ENCODE measurements around the gene SLC24A5.

The SLC24A5 gene

DNA sequence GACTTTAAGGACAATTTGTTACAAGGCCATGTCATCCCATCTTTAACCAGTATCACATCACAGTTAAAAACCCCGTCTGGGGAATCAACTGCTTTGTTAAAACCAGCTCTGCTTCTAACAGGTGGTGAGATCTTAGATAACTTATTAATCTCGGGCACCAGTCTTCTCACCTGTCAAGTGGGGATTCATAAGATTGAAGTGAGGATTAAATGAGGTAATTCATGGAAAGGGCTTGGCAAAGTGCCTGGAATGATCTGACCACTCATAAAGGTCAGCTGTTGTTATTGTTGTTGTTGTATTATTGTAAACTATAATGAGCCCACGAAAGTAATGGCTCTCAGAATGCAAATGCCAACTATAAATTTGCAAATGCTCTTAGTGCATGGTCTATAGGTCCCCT, 30.1 kb upstream of the SLC24A5 start:
- Histone ChIP-seq H3K9me3 (ENCODE audit: insufficient read depth, low read depth, low read length) (peaks cover 21% of the 10 kb centered on the region), H3K36me3 (ENCODE audit: insufficient read depth, low read depth, low read length) (no peaks in the 10 kb centered on the region), H3K27ac (ENCODE audit: low read length) (no peak overlapping the region), H3K4me1 (ENCODE audit: insufficient read depth, low read length) (no peaks in the 10 kb centered on the region), H3K9ac (ENCODE audit: low read depth, low read length) (no peak overlapping the region), H3K4me3 (ENCODE audit: low read length) (no peak overlapping the region), H3K27me3 (ENCODE audit: insufficient read depth, low read length) (no peaks in the 10 kb centered on the region)

GRCh38 chr15:48091522-48091921, 29.3 kb upstream of the SLC24A5 start:
- Histone ChIP-seq H3K4me3 (ENCODE audit: low read length) (no peak overlapping the region), H3K27me3 (ENCODE audit: insufficient read depth, low read length) (no peaks in the 10 kb centered on the region), H3K4me1 (ENCODE audit: insufficient read depth, low read length) (no peaks in the 10 kb centered on the region)

DNA sequence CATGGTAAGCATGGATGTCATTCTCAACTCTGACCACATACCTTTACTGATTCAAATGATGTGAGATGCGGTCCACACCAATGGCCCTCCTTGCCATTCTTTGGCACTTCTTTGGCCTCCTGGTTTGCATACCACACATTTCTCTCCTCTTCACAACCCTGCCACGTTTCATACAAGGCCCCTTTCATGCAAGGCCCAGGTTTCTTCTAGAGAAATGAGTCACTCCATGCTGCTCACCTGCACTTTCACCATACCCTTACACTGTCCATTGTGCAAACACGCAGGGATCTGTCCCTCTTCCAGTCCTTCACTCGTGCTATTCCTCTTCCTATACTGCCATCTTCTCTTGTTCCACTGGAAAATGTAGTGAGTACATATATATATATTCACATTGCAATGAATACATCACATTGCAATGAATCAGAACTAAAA, 24.4 kb upstream of the SLC24A5 start:
- Histone ChIP-seq H3K9ac (ENCODE audit: low read depth, low read length) (no peak overlapping the region), H3K9me3 (ENCODE audit: insufficient read depth, low read depth, low read length) (no peaks in the 10 kb centered on the region)

More at GRCh38 chr15:48091522-48091921, 29.3 kb upstream of the SLC24A5 start:
- Histone ChIP-seq H3K9ac (ENCODE audit: low read depth, low read length) (no peak overlapping the region), H3K9me3 (ENCODE audit: insufficient read depth, low read depth, low read length) (peaks cover 21% of the 10 kb centered on the region), H3K27ac (ENCODE audit: low read length) (no peak overlapping the region), H3K36me3 (ENCODE audit: insufficient read depth, low read depth, low read length) (no peaks in the 10 kb centered on the region)

DNA sequence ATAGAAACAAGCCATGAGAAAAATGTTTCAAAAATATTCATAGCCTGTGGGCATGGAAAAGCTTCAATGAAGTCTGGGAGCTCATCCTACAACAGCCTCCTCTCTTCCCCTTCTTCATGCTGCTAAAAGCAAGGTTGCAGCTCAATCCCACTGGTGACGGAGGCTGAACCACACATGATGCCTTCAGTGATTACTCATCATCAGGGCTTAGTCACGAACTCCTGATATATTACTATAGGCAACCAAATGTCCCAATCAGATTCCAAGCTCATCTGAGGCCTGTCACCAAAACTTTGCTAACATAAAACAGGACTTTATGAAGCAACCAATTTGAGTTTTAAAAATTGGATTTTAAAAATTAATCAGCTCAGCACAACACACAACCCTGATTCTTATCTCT, 24.0 kb upstream of the SLC24A5 start:
- no peaks in the 10 kb centered on the region for H3K27me3 ChIP-seq (ENCODE audit: insufficient read depth, low read length)
- no peaks in the 10 kb centered on the region for H3K36me3 ChIP-seq (ENCODE audit: insufficient read depth, low read depth, low read length)
- H3K4me1 ChIP-seq (ENCODE audit: insufficient read depth, low read length) = no peaks in the 10 kb centered on the region
- H3K9me3 ChIP-seq (ENCODE audit: insufficient read depth, low read depth, low read length) = no peaks in the 10 kb centered on the region
- H3K27ac ChIP-seq (ENCODE audit: low read length) = no peak overlapping the region
- H3K4me3 ChIP-seq (ENCODE audit: low read length) = no peak overlapping the region
- no peak overlapping the region for H3K9ac ChIP-seq (ENCODE audit: low read depth, low read length)

More for the DNA sequence above, 24.4 kb upstream of the SLC24A5 start:
- Histone ChIP-seq H3K27ac (ENCODE audit: low read length) (no peak overlapping the region), H3K27me3 (ENCODE audit: insufficient read depth, low read length) (no peaks in the 10 kb centered on the region), H3K36me3 (ENCODE audit: insufficient read depth, low read depth, low read length) (no peaks in the 10 kb centered on the region), H3K4me1 (ENCODE audit: insufficient read depth, low read length) (no peaks in the 10 kb centered on the region), H3K4me3 (ENCODE audit: low read length) (no peak overlapping the region)

GRCh38 chr15:48097264-48097663, 23.5 kb upstream of the SLC24A5 start:
- Histone ChIP-seq H3K27ac (ENCODE audit: low read length) (no peak overlapping the region), H3K9ac (ENCODE audit: low read depth, low read length) (no peak overlapping the region), H3K4me3 (ENCODE audit: low read length) (no peak overlapping the region), H3K4me1 (ENCODE audit: insufficient read depth, low read length) (no peaks in the 10 kb centered on the region), H3K36me3 (ENCODE audit: insufficient read depth, low read depth, low read length) (no peaks in the 10 kb centered on the region), H3K9me3 (ENCODE audit: insufficient read depth, low read depth, low read length) (no peaks in the 10 kb centered on the region), H3K27me3 (ENCODE audit: insufficient read depth, low read length) (no peaks in the 10 kb centered on the region)

GRCh38 chr15:48101376-48101961, 19.3 kb upstream of the SLC24A5 start:
- Histone ChIP-seq H3K9ac (ENCODE audit: low read depth, low read length) (no peak overlapping the region), H3K4me3 (ENCODE audit: low read length) (no peak overlapping the region), H3K36me3 (ENCODE audit: insufficient read depth, low read depth, low read length) (no peaks in the 10 kb centered on the region), H3K4me1 (ENCODE audit: insufficient read depth, low read length) (no peaks in the 10 kb centered on the region), H3K27ac (ENCODE audit: low read length) (no peak overlapping the region), H3K9me3 (ENCODE audit: insufficient read depth, low read depth, low read length) (no peaks in the 10 kb centered on the region), H3K27me3 (ENCODE audit: insufficient read depth, low read length) (no peaks in the 10 kb centered on the region)

DNA sequence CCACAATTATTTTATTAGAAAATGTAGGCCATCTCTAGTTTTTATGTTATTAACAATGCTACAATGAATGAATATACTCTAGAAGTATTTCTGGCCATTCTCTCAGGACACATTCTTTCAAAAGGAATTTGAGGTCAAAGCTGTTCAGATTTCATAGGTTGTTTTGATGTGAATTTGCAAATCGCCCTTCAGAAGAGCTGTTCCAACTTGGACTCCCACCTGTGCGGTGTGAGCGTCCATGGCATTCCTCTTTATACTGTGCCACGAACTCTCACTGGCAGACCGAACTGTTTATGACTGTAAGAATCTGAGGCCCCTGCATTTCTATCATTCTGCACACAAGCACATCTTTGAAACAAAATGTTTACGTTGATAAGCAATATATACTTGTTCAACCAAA, 18.6 kb upstream of the SLC24A5 start:
- no peaks in the 10 kb centered on the region for H3K36me3 ChIP-seq (ENCODE audit: insufficient read depth, low read depth, low read length)
- no peaks in the 10 kb centered on the region for H3K9me3 ChIP-seq (ENCODE audit: insufficient read depth, low read depth, low read length)
- no peak overlapping the region for H3K4me3 ChIP-seq (ENCODE audit: low read length)
- no peaks in the 10 kb centered on the region for H3K4me1 ChIP-seq (ENCODE audit: insufficient read depth, low read length)
- no peak overlapping the region for H3K27ac ChIP-seq (ENCODE audit: low read length)
- H3K9ac ChIP-seq (ENCODE audit: low read depth, low read length) = no peak overlapping the region
- no peaks in the 10 kb centered on the region for H3K27me3 ChIP-seq (ENCODE audit: insufficient read depth, low read length)

GRCh38 chr15:48103647-48104046, 17.1 kb upstream of the SLC24A5 start:
- Histone ChIP-seq H3K36me3 (ENCODE audit: insufficient read depth, low read depth, low read length) (no peaks in the 10 kb centered on the region), H3K27me3 (ENCODE audit: insufficient read depth, low read length) (no peaks in the 10 kb centered on the region), H3K4me3 (ENCODE audit: low read length) (no peak overlapping the region), H3K27ac (ENCODE audit: low read length) (no peak overlapping the region), H3K9ac (ENCODE audit: low read depth, low read length) (no peak overlapping the region), H3K9me3 (ENCODE audit: insufficient read depth, low read depth, low read length) (no peaks in the 10 kb centered on the region), H3K4me1 (ENCODE audit: insufficient read depth, low read length) (no peaks in the 10 kb centered on the region)

- H3K36me3 ChIP-seq (ENCODE audit: insufficient read depth, low read depth, low read length) = no peaks in the 10 kb centered on the region
- no peak overlapping the region for H3K4me3 ChIP-seq (ENCODE audit: low read length)
- H3K4me1 ChIP-seq (ENCODE audit: insufficient read depth, low read length) = peaks cover 4% of the 10 kb centered on the region; the same call in 1 of the 2 replicates
- no peak overlapping the region for H3K27ac ChIP-seq (ENCODE audit: low read length)
- H3K9ac ChIP-seq (ENCODE audit: low read depth, low read length) = no peak overlapping the region
- H3K9me3 ChIP-seq (ENCODE audit: insufficient read depth, low read depth, low read length) = no peaks in the 10 kb centered on the region
- H3K27me3 ChIP-seq (ENCODE audit: insufficient read depth, low read length) = no peaks in the 10 kb centered on the region
Observed at GRCh38 chr15:48105936-48106335, 14.9 kb upstream of the SLC24A5 start.

DNA sequence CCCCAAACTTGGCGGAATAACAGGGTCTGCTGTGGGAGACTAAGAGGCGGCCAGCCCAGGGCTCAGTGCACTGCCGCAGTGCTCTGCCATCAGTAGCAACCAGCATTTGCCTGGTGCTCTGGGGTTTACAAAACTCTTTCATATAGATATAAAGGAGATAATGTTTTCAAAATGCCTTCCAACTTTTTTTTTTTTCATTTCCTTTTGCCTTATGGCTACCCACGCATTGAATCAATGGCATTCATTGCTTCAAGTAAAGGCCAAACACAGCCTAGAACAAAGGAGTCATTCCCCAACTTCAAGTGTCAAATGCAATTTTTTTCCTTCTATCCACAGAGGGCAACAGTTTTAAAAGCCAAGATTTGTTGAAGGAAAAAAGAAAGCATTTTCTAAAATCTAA, 11.6 kb upstream of the SLC24A5 start:
- H3K9ac ChIP-seq (ENCODE audit: low read depth, low read length) = no peak overlapping the region
- H3K4me1 ChIP-seq (ENCODE audit: insufficient read depth, low read length) = peaks cover 4% of the 10 kb centered on the region
- H3K36me3 ChIP-seq (ENCODE audit: insufficient read depth, low read depth, low read length) = no peaks in the 10 kb centered on the region
- no peak overlapping the region for H3K4me3 ChIP-seq (ENCODE audit: low read length)
- no peaks in the 10 kb centered on the region for H3K27me3 ChIP-seq (ENCODE audit: insufficient read depth, low read length)
- no peaks in the 10 kb centered on the region for H3K9me3 ChIP-seq (ENCODE audit: insufficient read depth, low read depth, low read length)
- H3K27ac ChIP-seq (ENCODE audit: low read length) = no peak overlapping the region

GRCh38 chr15:48109856-48110531, 10.8 kb upstream of the SLC24A5 start:
- Histone ChIP-seq H3K4me1 (ENCODE audit: insufficient read depth, low read length) (peaks cover 4% of the 10 kb centered on the region), H3K36me3 (ENCODE audit: insufficient read depth, low read depth, low read length) (no peaks in the 10 kb centered on the region), H3K27me3 (ENCODE audit: insufficient read depth, low read length) (no peaks in the 10 kb centered on the region), H3K9me3 (ENCODE audit: insufficient read depth, low read depth, low read length) (no peaks in the 10 kb centered on the region), H3K4me3 (ENCODE audit: low read length) (no peak overlapping the region), H3K27ac (ENCODE audit: low read length) (no peak overlapping the region), H3K9ac (ENCODE audit: low read depth, low read length) (no peak overlapping the region)

- H3K4me1 ChIP-seq (ENCODE audit: insufficient read depth, low read length) = peaks cover 4% of the 10 kb centered on the region
- no peaks in the 10 kb centered on the region for H3K9me3 ChIP-seq (ENCODE audit: insufficient read depth, low read depth, low read length)
- H3K4me3 ChIP-seq (ENCODE audit: low read length) = no peak overlapping the region
- H3K36me3 ChIP-seq (ENCODE audit: insufficient read depth, low read depth, low read length) = no peaks in the 10 kb centered on the region
- no peak overlapping the region for H3K27ac ChIP-seq (ENCODE audit: low read length)
- no peaks in the 10 kb centered on the region for H3K27me3 ChIP-seq (ENCODE audit: insufficient read depth, low read length)
- H3K9ac ChIP-seq (ENCODE audit: low read depth, low read length) = no peak overlapping the region
Observed at GRCh38 chr15:48112242-48112641, 8.5 kb upstream of the SLC24A5 start.

All from iPS-20b (cell line).